ENCODE measurements around the gene OCA2. TPM values are rescaled to one million over a fixed set of nuclear protein-coding genes. Genes with fewer than 3 reads are reported as not detected.

Gene OCA2
- polyA plus RNA-seq, 1 donor from 2014 or later: 0.97 TPM

DNA sequence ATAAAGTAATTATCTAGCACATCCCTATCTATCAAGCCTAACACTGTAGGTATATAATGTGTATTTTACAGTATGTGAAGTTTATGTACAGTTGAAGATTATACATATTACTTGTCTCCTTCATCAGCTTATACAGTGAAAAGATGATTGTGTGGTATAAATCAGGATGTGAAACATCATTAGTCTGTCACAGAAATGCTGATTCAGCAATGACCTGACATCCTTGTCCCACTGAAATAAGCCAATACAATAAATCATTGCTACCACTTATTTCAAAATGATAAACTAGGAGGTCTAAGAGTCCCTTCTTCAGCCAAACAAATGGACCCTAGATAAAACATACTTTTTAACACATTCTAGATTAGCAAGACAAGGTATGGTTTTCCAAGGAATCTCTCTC, 225.3 kb downstream of the OCA2 start:
- Histone ChIP-seq H3K4me2 (ENCODE audit: low read length) (no peak overlapping the region), H3K79me2 (replicated peaks; ENCODE audit: insufficient read depth, low read length) (no peaks in the 10 kb centered on the region), H4K20me1 (ENCODE audit: insufficient read depth) (no peaks in the 10 kb centered on the region), H3K4me3 (ENCODE audit: low read length) (no peak overlapping the region), H3K27ac (ENCODE audit: low read length) (no peak overlapping the region), H3K9me2 (ENCODE audit: insufficient read depth, low read length) (no peaks in the 10 kb centered on the region), H3K27me3 (ENCODE audit: insufficient read depth, low read depth, low read length) (no peaks in the 10 kb centered on the region), H2AFZ (ENCODE audit: low read depth, low read length) (no peak overlapping the region), H3K9me3 (ENCODE audit: low read length) (no peaks in the 10 kb centered on the region), H3K36me3 (ENCODE audit: insufficient read depth, low read length) (no peaks in the 10 kb centered on the region), H3K9ac (ENCODE audit: low read length) (no peak overlapping the region), H3F3A (ENCODE audit: insufficient read depth, low read length, poor library complexity, severe bottlenecking) (no peaks in the 10 kb centered on the region)
- TF ChIP-seq, protein P1, sequence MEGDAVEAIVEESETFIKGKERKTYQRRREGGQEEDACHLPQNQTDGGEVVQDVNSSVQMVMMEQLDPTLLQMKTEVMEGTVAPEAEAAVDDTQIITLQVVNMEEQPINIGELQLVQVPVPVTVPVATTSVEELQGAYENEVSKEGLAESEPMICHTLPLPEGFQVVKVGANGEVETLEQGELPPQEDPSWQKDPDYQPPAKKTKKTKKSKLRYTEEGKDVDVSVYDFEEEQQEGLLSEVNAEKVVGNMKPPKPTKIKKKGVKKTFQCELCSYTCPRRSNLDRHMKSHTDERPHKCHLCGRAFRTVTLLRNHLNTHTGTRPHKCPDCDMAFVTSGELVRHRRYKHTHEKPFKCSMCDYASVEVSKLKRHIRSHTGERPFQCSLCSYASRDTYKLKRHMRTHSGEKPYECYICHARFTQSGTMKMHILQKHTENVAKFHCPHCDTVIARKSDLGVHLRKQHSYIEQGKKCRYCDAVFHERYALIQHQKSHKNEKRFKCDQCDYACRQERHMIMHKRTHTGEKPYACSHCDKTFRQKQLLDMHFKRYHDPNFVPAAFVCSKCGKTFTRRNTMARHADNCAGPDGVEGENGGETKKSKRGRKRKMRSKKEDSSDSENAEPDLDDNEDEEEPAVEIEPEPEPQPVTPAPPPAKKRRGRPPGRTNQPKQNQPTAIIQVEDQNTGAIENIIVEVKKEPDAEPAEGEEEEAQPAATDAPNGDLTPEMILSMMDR (IDR thresholded peaks at IDR 0.05; ENCODE audit: poor library complexity, severe bottlenecking): no peak
- TF ChIP-seq EP300 (conservative IDR thresholded peaks at IDR 0.05; ENCODE audit: poor library complexity, severe bottlenecking) (peak; percentile 48), POLR2AphosphoS5 (IDR thresholded peaks at IDR 0.05) (no peak)

DNA sequence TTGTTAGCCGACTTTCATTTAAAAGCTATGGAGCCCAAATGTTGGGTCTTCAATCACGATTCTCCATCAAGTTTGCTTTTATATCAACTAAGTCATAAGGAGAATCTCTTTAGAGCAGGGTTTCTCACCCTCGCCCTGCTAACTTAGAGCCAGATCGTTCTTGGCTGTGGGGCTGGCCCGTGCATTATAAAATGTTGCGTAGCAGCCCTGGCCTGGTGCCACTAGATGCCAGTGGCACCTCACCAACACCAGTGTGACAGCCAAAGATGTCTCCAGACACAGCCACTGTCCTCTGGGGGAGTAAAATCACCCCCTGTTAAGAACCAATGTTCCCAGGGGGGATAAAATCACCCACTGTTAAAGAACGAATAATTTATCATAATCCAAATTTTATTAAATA, 226.1 kb downstream of the OCA2 start:
- Histone ChIP-seq H3F3A (ENCODE audit: insufficient read depth, low read length, poor library complexity, severe bottlenecking) (no peaks in the 10 kb centered on the region), H3K27me3 (ENCODE audit: insufficient read depth, low read depth, low read length) (no peaks in the 10 kb centered on the region), H3K4me3 (ENCODE audit: low read length) (no peak overlapping the region), H3K36me3 (ENCODE audit: insufficient read depth, low read length) (no peaks in the 10 kb centered on the region), H2AFZ (ENCODE audit: low read depth, low read length) (no peak overlapping the region), H4K20me1 (ENCODE audit: insufficient read depth) (no peaks in the 10 kb centered on the region), H3K79me2 (replicated peaks; ENCODE audit: insufficient read depth, low read length) (no peaks in the 10 kb centered on the region), H3K9me3 (ENCODE audit: low read length) (no peaks in the 10 kb centered on the region), H3K9me2 (ENCODE audit: insufficient read depth, low read length) (no peaks in the 10 kb centered on the region), H3K9ac (ENCODE audit: low read length) (no peak overlapping the region), H3K27ac (ENCODE audit: low read length) (no peak overlapping the region), H3K4me2 (ENCODE audit: low read length) (no peak overlapping the region)
- TF ChIP-seq, protein P1 (IDR thresholded peaks at IDR 0.05; ENCODE audit: poor library complexity, severe bottlenecking): no peak
- TF ChIP-seq, protein P2, sequence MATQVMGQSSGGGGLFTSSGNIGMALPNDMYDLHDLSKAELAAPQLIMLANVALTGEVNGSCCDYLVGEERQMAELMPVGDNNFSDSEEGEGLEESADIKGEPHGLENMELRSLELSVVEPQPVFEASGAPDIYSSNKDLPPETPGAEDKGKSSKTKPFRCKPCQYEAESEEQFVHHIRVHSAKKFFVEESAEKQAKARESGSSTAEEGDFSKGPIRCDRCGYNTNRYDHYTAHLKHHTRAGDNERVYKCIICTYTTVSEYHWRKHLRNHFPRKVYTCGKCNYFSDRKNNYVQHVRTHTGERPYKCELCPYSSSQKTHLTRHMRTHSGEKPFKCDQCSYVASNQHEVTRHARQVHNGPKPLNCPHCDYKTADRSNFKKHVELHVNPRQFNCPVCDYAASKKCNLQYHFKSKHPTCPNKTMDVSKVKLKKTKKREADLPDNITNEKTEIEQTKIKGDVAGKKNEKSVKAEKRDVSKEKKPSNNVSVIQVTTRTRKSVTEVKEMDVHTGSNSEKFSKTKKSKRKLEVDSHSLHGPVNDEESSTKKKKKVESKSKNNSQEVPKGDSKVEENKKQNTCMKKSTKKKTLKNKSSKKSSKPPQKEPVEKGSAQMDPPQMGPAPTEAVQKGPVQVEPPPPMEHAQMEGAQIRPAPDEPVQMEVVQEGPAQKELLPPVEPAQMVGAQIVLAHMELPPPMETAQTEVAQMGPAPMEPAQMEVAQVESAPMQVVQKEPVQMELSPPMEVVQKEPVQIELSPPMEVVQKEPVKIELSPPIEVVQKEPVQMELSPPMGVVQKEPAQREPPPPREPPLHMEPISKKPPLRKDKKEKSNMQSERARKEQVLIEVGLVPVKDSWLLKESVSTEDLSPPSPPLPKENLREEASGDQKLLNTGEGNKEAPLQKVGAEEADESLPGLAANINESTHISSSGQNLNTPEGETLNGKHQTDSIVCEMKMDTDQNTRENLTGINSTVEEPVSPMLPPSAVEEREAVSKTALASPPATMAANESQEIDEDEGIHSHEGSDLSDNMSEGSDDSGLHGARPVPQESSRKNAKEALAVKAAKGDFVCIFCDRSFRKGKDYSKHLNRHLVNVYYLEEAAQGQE (IDR thresholded peaks at IDR 0.05; ENCODE audit: borderline replicate concordance): no peak
- no peak for TF ChIP-seq MXI1 (conservative IDR thresholded peaks at IDR 0.05; ENCODE audit: poor library complexity, severe bottlenecking)
- TF ChIP-seq EZH2 (IDR thresholded peaks at IDR 0.05; ENCODE audit: borderline replicate concordance, insufficient read depth, low read length, poor library complexity, severe bottlenecking): no peak
- TF ChIP-seq POLR2AphosphoS5 (IDR thresholded peaks at IDR 0.05): no peak
- TF ChIP-seq RAD21 (conservative IDR thresholded peaks at IDR 0.05): no peak
- no peak for TF ChIP-seq TAF1 (IDR thresholded peaks at IDR 0.05; ENCODE audit: low read depth)
- TF ChIP-seq EP300 (conservative IDR thresholded peaks at IDR 0.05; ENCODE audit: poor library complexity, severe bottlenecking): no peak
- TF ChIP-seq SMC3 (conservative IDR thresholded peaks at IDR 0.05; ENCODE audit: poor library complexity): no peak

Data from neural cell (in vitro differentiated cells).